CD4-positive, alpha-beta T cell treated with Interleukin-12 subunit alpha and Interleukin-12 subunit beta, for 1 hour (primary cell): ENCODE results near the gene KLHDC10.
"Not testable (repeated sequence)": the region's sequence is repeated elsewhere in the genome, so short reads cannot be mapped to it uniquely, and the experiment has no call there.

Experiments used
- DNase-seq: peaks from one replicate; pipeline ENCODE4 v3.0.0-alpha.2; 2020

Gene KLHDC10

GRCh38 chr7:130142654-130143333 is 72.5 kb downstream of the KLHDC10 start:
- no peak for DNase-seq

- DNase-seq = no peak
These were observed 73.0 kb downstream of the KLHDC10 start for GRCh38 chr7:130143334-130143732.

DNA sequence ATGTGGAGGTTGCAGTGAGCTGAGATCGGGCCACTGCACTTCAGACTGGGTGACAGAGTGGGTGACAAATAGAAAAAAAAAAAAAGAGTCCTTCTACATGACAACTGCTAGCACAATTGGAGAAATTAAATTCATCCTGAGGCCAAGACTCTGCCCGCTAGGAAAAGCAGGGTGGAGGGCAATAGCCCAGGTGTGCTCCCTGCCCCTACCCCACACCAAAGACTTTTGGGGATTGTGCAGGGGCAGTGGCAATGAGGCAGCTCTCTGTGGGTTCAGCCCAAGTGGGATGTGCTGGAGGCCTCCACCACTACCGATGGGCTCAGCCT is 73.6 kb downstream of the KLHDC10 start:
- no peak for DNase-seq

DNA sequence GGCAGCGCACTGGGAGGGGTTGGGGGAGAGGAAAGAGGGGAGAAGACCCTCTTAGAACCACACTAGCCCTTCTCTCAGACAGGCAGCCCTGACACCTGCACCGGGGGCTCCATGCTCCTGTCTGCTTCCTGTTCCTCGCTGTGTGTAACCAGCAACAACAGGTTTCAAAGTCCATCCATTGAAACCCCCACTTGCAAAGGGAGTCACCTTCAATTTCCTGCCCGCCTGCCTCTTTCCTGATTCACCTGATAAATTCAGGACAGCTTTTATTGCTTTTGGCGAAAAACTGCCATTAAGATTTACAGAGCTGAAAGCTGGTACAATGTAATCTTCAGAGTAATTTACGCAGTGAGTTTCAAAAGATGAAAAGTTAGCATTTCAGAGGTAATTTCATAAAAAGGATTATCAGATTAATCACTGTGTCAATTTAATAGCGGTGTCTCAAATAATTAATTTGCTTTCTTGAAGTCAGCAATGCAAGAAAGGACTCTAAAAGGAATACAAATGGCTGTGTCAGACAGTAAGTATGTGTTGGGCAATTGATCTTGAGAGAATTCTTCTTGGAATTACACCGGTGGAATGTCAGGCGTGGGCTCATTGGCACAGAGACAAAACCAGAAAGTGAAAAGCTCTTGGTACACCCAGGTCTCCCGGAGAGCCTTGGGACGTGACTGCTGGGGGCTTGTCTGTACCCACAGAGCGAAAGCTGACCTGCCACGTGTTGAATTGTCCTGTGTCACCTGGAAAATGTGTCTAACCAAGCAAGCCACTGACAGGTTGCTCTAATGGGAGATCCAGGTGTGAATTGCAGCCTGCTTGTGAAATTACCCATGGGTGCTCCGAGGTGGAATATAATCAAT is 74.2 kb downstream of the KLHDC10 start:
- no peak for DNase-seq

- peak; percentile 10 for DNase-seq
These were observed 75.2 kb downstream of the KLHDC10 start for GRCh38 chr7:130145424-130146100.

DNA sequence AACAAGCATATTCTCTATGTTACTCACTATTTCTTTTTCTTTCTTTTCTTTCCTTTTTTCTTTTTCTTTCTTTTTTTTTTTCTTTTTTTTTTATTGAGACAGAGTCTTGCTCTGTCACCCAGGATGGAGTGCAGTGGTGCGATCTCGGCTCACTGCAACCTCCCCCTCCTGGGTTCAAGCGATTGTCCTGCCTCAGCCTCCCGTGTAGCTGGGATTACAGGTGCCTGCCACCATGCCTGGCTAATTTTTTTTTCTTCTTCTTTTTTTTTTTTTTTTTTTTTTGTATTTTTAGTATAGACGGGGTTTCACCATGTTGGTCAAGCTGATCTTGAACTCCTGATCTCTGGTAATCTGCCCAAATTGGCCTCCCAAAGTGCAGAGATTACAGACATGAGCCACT is 75.8 kb downstream of the KLHDC10 start:
- DNase-seq = not testable (repeated sequence)

- DNase-seq = no peak
These were observed 76.5 kb downstream of the KLHDC10 start for GRCh38 chr7:130146693-130147405.

GRCh38 chr7:130147710-130148325 is 77.5 kb downstream of the KLHDC10 start:
- no peak for DNase-seq

DNA sequence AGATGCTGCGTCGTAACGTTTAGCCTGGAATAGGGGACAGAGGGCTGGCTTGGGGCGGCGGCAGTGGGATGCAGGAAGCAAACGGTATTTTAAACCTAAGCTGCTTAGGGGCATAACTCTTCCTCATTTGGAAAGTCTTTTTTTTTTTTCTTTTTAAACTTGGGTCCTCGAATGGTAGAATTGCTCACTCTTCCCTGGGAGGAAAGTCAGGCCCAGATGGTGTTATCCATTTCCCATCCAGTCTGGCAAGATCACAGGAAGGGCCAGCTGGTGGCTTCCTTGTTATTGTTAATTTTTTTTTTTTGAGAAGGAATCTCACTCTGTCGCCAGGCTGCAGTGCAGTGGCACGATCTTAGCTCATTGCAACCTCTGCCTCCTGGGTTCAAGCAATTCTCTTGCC is 78.2 kb downstream of the KLHDC10 start:
- DNase-seq = no peak

DNA sequence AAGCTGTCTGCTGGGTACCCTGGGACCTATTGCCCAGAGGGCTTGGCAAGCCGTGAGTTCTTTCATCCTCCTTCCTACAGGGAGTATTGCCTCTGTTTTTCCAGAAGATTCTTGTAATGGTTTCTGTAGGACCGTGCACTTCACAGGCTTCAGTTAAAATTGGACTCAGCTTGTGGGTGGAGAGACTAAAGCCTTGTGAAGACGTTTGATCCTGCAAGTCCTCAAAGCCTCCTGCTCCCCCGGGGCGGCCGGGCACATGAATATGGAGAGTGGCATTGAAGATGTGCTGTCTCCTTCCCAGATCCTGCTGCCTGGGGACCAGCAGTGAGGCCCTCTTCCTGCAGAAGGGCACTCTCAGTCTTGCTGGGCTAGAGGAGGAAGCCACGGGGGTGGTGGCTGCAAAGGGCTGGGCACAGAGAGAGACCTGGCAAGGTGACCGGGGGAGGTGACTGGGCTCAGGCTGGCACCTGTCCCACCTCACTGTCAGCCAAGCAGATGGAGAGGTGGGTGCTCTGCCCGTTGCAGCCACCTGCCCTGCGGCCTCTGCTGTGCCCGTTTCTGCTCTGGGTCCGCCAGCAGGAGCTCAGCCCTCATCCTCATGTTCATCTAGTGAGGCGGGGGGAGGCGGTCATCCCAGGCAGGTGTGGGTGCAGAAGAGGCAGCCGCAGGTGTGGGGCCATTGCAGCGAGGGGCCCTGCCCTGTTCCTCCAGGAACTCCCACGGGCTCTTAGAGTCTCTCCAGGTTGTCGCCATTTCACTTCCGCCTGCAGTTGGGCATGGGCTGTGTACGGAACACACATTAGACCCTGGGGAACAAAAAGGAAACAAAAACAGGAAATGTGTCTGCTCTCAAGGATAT is 79.2 kb downstream of the KLHDC10 start:
- DNase-seq = no peak

GRCh38 chr7:130150587-130150986 is 80.3 kb downstream of the KLHDC10 start:
- no peak for DNase-seq

GRCh38 chr7:130151591-130152492 is 81.5 kb downstream of the KLHDC10 start:
- peak; percentile 62 for DNase-seq

DNA sequence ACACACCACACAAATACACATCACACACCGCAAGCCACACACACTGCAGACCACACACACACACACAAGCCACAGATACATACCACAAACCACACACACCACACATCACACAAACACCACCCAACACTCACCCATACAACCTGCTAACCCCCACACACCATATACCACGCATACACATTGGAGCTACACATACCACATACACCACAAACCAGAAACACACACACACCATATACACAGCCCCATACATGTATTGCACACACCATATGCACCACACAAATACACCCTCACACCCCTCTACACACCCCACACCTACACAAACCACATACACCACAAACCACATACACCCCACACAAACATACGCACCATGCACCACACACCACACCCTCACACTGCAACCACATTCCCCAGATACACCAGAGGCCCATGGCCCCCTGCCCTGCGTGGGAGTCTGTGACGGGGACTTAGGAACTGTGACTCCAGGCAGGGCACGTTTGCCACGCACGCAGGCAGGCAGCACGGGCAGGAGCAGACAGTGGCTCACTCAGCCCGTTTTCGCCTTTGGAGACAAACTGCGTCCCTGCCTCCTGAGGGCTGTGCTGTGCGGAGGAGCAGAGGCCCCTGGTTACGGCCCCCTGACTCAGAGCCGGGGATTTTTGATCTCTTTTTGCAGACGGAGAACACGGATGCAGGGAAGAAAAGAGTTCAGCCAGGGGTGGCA is 82.3 kb downstream of the KLHDC10 start:
- no peak for DNase-seq

GRCh38 chr7:130153211-130153908 is 83.0 kb downstream of the KLHDC10 start:
- no peak for DNase-seq

GRCh38 chr7:130154131-130154500 is 83.8 kb downstream of the KLHDC10 start:
- no peak for DNase-seq

DNA sequence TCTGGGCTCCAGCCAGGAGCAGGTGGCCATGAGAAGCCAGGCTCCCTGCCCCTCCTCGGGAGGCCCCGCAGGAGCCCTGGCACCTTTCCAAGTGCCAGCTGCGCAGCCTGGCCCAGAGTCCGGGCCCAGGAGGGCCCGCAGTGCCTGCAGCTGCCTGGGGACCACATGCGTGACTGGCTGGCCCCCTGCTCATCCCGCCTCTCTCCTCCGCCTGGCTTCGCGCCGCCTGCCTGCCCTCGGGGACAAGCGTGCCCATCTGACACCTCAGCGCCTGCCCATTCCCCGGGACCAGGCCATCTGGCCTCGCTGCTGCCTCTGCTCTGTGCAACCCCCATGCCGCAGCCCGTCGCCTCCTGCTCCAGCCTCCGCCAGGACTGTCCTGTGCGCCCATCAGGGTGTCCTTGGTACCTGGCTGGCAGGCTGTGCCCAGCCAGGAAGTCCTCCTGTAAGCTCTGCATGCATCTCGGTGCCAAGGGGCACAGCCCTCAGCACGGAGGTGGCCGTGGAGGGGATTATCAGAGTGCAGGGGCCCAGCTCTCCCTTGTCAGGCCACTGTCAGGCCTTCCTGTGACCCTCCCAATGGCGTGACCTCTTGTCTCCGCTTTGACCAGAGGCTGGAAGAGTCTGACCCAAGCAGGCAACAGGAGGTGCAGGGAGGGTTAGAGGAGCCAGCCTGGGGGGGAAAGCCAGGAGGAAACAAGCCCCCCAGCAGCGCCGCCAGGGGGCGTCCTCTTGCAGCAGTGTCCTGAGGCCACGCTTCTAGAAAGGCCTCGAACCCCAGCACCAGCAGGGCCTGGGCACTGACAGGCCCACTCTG is 84.4 kb downstream of the KLHDC10 start:
- DNase-seq = no peak

- DNase-seq = no peak
These were observed 85.8 kb downstream of the KLHDC10 start for GRCh38 chr7:130156140-130156539.

GRCh38 chr7:130157700-130158099 is 87.4 kb downstream of the KLHDC10 start:
- no peak for DNase-seq
